Panc1 (cell line): ENCODE results near the gene MEA1.

Experiments
- POLR2AphosphoS5 ChIP-seq: IDR thresholded peaks from 2 replicates; pipeline ENCODE4 v1.6.1; 2012; ENCODE audit warnings: mild to moderate bottlenecking, low read depth, low read length, moderate library complexity
- SIN3A ChIP-seq: IDR thresholded peaks from 2 replicates; pipeline ENCODE4 v1.6.1; 2012; ENCODE audit warnings: low read depth, mild to moderate bottlenecking, low read length, moderate library complexity, borderline replicate concordance; ENCODE audit not compliant: insufficient read depth
- TCF7L2 ChIP-seq: IDR thresholded peaks from 2 replicates; pipeline ENCODE4 v1.6.1; 2011; ENCODE audit warnings: mild to moderate bottlenecking, low read depth, low read length, inconsistent platforms
- TF ChIP-seq, protein P1 (sequence below): fragments of 450-650 bp; IDR thresholded peaks from 2 replicates; pipeline ENCODE4 v1.5.1; 2017; ENCODE audit warnings: mild to moderate bottlenecking
- TF ChIP-seq, protein P2 (sequence below), 2 experiments: IDR thresholded peaks; 2 replicates each; pipeline ENCODE4 v1.6.1; 2011 to 2012; ENCODE audit warnings: low read depth in 2 of 2, control low read depth in 1 of 2, low read length in 1 of 2, mild to moderate bottlenecking in 1 of 2, moderate library complexity in 1 of 2; ENCODE audit not compliant: insufficient read depth in 1 of 2

DNA sequence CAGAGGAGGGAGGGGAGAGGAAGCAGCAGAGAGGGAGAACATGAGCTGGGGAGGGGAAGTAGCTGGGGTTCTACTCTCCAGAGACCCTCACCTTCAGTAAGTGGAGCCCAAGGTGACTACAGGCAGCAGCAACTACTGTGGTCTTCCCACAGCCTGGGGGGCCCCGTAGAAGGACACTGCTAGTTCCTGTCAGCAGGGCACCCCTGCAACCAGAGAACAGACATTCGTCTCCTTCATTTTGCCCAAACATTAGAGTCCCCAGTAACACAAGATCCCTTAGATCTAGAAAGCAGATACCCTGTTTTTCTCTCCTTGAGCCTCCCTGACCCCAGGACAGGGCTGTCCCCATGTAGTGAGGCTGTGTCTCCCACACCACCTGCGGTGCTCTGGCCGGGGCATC, 45.0 kb downstream of the MEA1 start:
- TF ChIP-seq, protein P1, sequence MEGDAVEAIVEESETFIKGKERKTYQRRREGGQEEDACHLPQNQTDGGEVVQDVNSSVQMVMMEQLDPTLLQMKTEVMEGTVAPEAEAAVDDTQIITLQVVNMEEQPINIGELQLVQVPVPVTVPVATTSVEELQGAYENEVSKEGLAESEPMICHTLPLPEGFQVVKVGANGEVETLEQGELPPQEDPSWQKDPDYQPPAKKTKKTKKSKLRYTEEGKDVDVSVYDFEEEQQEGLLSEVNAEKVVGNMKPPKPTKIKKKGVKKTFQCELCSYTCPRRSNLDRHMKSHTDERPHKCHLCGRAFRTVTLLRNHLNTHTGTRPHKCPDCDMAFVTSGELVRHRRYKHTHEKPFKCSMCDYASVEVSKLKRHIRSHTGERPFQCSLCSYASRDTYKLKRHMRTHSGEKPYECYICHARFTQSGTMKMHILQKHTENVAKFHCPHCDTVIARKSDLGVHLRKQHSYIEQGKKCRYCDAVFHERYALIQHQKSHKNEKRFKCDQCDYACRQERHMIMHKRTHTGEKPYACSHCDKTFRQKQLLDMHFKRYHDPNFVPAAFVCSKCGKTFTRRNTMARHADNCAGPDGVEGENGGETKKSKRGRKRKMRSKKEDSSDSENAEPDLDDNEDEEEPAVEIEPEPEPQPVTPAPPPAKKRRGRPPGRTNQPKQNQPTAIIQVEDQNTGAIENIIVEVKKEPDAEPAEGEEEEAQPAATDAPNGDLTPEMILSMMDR, result no peak
- no peak for TF ChIP-seq POLR2AphosphoS5
- TF ChIP-seq, protein P2, sequence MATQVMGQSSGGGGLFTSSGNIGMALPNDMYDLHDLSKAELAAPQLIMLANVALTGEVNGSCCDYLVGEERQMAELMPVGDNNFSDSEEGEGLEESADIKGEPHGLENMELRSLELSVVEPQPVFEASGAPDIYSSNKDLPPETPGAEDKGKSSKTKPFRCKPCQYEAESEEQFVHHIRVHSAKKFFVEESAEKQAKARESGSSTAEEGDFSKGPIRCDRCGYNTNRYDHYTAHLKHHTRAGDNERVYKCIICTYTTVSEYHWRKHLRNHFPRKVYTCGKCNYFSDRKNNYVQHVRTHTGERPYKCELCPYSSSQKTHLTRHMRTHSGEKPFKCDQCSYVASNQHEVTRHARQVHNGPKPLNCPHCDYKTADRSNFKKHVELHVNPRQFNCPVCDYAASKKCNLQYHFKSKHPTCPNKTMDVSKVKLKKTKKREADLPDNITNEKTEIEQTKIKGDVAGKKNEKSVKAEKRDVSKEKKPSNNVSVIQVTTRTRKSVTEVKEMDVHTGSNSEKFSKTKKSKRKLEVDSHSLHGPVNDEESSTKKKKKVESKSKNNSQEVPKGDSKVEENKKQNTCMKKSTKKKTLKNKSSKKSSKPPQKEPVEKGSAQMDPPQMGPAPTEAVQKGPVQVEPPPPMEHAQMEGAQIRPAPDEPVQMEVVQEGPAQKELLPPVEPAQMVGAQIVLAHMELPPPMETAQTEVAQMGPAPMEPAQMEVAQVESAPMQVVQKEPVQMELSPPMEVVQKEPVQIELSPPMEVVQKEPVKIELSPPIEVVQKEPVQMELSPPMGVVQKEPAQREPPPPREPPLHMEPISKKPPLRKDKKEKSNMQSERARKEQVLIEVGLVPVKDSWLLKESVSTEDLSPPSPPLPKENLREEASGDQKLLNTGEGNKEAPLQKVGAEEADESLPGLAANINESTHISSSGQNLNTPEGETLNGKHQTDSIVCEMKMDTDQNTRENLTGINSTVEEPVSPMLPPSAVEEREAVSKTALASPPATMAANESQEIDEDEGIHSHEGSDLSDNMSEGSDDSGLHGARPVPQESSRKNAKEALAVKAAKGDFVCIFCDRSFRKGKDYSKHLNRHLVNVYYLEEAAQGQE (IDR thresholded peaks at IDR 0.05; ENCODE audit: insufficient read depth in 1 of 2, low read depth in 2 of 2, low read length in 1 of 2), result no peak
- no peak for TF ChIP-seq TCF7L2
- TF ChIP-seq SIN3A, result no peak
